ENCODE data around the gene MORN4.
"Not testable (repeated sequence)": the region's sequence is repeated elsewhere in the genome, so short reads cannot be mapped to it uniquely, and the experiment has no call there.

MORN4 gene

GRCh38 chr10:97632949-97633884, at the start of gene MORN4:
TSS of gene MORN4 (minus strand) at chr10:97633500. CDS start at chr10:97619653, 13,847 bp downstream.
- peak; percentile 95 for DNase-seq (ENCODE audit: low read depth)

GRCh38 chr10:97682042-97682441, 48.7 kb upstream of the MORN4 start:
- DNase-seq (ENCODE audit: low read depth): no peak

- no peak for DNase-seq (ENCODE audit: low read depth)
Observed at GRCh38 chr10:97679594-97679993, 46.3 kb upstream of the MORN4 start.

GRCh38 chr10:97676770-97677581, 43.7 kb upstream of the MORN4 start:
- DNase-seq (ENCODE audit: low read depth): peak; percentile 75

- DNase-seq (ENCODE audit: low read depth): no peak
Observed at GRCh38 chr10:97675222-97675621, 41.9 kb upstream of the MORN4 start.

GRCh38 chr10:97673736-97674525, 40.6 kb upstream of the MORN4 start:
- peak; percentile 72 for DNase-seq (ENCODE audit: low read depth)

- DNase-seq (ENCODE audit: low read depth): no peak
Observed at GRCh38 chr10:97669571-97669970, 36.3 kb upstream of the MORN4 start.

- DNase-seq (ENCODE audit: low read depth): no peak
Observed at GRCh38 chr10:97667463-97667862, 34.2 kb upstream of the MORN4 start.

- no peak for DNase-seq (ENCODE audit: low read depth)
Observed at GRCh38 chr10:97666992-97667391, 33.7 kb upstream of the MORN4 start.

- no peak for DNase-seq (ENCODE audit: low read depth)
Observed at GRCh38 chr10:97664282-97664850, 31.1 kb upstream of the MORN4 start.

- DNase-seq (ENCODE audit: low read depth): peak; percentile 22
Observed at GRCh38 chr10:97659589-97659988, 26.3 kb upstream of the MORN4 start.

- no peak for DNase-seq (ENCODE audit: low read depth)
Observed at GRCh38 chr10:97656777-97657176, 23.5 kb upstream of the MORN4 start.

- DNase-seq (ENCODE audit: low read depth): peak; percentile 96
Observed at GRCh38 chr10:97651773-97652172, 18.5 kb upstream of the MORN4 start.

- DNase-seq (ENCODE audit: low read depth): no peak
Observed at GRCh38 chr10:97650726-97651125, 17.4 kb upstream of the MORN4 start.

GRCh38 chr10:97649405-97649750, 16.1 kb upstream of the MORN4 start:
- not testable (repeated sequence) for DNase-seq (ENCODE audit: low read depth)

- DNase-seq (ENCODE audit: low read depth): peak; percentile 97
Observed at GRCh38 chr10:97648562-97649404, 15.5 kb upstream of the MORN4 start.

- DNase-seq (ENCODE audit: low read depth): peak; percentile 80
Observed at GRCh38 chr10:97647556-97647955, 14.3 kb upstream of the MORN4 start.

GRCh38 chr10:97644936-97645335, 11.6 kb upstream of the MORN4 start:
- DNase-seq (ENCODE audit: low read depth): no peak

- no peak for DNase-seq (ENCODE audit: low read depth)
Observed at GRCh38 chr10:97643441-97643985, 10.2 kb upstream of the MORN4 start.

- not testable (repeated sequence) for DNase-seq (ENCODE audit: low read depth)
Observed at GRCh38 chr10:97642471-97643159, 9.3 kb upstream of the MORN4 start.

Measured in ELR (cell line).